Mucosa of stomach (tissue), 1 donor: ENCODE data around the gene FTO.

Experiments
- H3K27me3 ChIP-seq: one replicate; pipeline ENCODE4 v1.7.0; 2013; ENCODE audit warnings: mild to moderate bottlenecking, low read length; ENCODE audit not compliant: control insufficient read depth, insufficient read depth
- H3K36me3 ChIP-seq: one replicate; pipeline ENCODE4 v1.7.0; 2013; ENCODE audit warnings: low read length; ENCODE audit not compliant: control insufficient read depth, insufficient read depth
- H3K4me1 ChIP-seq: one replicate; pipeline ENCODE4 v1.7.0; 2013; ENCODE audit warnings: mild to moderate bottlenecking, low read length; ENCODE audit not compliant: control insufficient read depth, insufficient read depth
- H3K4me3 ChIP-seq: one replicate; pipeline ENCODE4 v1.7.0; 2013; ENCODE audit warnings: low read length
- H3K9ac ChIP-seq: one replicate; pipeline ENCODE4 v1.7.0; 2013; ENCODE audit warnings: mild to moderate bottlenecking, low read length, moderate library complexity
- H3K9me3 ChIP-seq: one replicate; pipeline ENCODE4 v1.7.0; 2013; ENCODE audit warnings: mild to moderate bottlenecking, low read length, moderate library complexity; ENCODE audit not compliant: control insufficient read depth
- donor health status: Pancreatic carcinoma.

The FTO gene

DNA sequence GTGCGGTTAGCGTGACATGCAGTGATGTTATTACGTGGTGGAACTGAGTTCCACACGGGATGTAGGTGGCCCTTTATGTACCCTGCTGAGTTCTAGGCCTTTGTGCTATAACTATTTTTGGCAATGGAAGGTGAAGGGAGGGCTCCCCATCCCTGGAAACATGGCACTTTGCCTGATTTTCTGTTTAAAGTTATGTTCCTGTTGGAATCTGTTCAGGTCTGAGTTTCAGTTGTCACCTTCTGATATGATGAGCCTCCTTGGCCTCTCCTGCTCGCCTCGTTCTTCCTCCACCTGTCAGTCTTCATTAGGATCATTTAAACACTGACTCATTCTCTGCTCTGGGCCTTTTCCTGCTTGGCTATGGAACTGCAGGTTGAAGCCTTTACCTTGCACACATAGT is 200.6 kb downstream of the FTO start:
- Histone ChIP-seq H3K9me3 (no peaks in the 10 kb centered on the region), H3K4me1 (peaks cover under 1% of the 10 kb centered on the region), H3K27me3 (no peaks in the 10 kb centered on the region)

DNA sequence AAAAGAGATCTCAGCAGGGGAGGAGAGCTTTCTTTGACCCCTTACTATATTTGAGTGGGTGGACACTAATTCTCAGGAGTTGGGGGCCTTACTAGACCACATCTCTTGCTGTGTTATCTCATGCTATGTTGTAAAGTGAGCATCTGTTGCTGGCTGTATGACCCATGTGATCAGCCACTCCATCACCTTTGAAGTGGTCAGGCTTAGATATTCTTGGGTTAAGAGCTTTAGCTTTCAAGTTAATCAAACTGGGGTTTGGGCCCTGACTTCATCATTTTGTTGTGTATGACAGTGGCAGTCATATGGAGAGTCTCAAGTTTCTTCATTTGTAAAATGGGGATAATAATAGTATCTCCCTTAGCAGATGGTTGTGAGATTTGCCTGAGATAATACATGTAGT is 201.1 kb downstream of the FTO start:
- H3K4me3 ChIP-seq = no peak overlapping the region
- H3K4me1 ChIP-seq = no peaks in the 10 kb centered on the region
- no peaks in the 10 kb centered on the region for H3K27me3 ChIP-seq
- H3K9ac ChIP-seq = no peak overlapping the region
- H3K9me3 ChIP-seq = no peaks in the 10 kb centered on the region
- H3K36me3 ChIP-seq = no peaks in the 10 kb centered on the region

More for the DNA sequence above, 200.6 kb downstream of the FTO start:
- Histone ChIP-seq H3K9ac (no peak overlapping the region), H3K36me3 (no peaks in the 10 kb centered on the region), H3K4me3 (no peak overlapping the region)

DNA sequence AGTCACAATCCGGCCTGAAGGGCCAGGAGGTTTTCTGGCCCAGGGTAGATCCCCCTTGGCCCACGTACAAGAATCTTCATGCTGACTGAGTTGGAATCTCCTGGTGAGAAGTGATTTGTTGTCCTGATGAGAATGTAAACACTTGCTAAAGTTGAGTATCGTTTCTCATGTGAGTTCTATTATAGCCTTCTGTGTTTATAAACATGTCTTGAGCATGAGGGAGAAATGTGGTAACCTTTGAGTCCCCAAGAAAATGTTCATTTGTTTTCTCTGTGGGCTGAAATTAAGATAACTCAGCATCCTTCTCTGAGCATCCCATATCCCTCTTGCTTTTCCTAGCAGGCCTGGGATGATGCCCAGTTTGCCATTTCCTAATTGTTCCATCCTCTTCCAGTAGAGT is 204.8 kb downstream of the FTO start:
- no peaks in the 10 kb centered on the region for H3K9me3 ChIP-seq
- no peaks in the 10 kb centered on the region for H3K36me3 ChIP-seq
- no peaks in the 10 kb centered on the region for H3K27me3 ChIP-seq
- H3K9ac ChIP-seq = no peak overlapping the region
- H3K4me3 ChIP-seq = no peak overlapping the region
- peaks cover 9% of the 10 kb centered on the region for H3K4me1 ChIP-seq

DNA sequence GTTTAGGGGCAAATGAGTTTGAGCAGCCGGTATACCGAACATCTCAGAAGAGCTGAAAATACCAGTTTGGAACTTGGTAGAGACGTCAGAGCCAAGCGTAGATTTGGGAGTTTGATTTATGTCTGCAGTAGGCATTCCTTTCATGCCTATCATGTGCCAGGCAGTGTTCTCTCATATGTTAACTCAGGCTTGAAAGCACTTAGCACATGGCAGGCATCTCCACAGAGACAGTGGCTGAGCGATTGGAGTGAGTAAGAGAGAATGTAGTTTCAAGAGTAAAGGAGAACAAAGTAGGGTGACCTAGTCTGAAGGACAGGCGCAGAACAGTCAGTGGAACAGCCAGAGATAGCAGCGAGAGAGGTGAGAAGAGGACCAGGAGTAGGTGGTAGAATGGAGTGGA is 207.0 kb downstream of the FTO start:
- Histone ChIP-seq H3K36me3 (no peaks in the 10 kb centered on the region), H3K9ac (no peak overlapping the region), H3K4me1 (peaks cover 9% of the 10 kb centered on the region), H3K27me3 (no peaks in the 10 kb centered on the region), H3K9me3 (no peaks in the 10 kb centered on the region), H3K4me3 (no peak overlapping the region)

DNA sequence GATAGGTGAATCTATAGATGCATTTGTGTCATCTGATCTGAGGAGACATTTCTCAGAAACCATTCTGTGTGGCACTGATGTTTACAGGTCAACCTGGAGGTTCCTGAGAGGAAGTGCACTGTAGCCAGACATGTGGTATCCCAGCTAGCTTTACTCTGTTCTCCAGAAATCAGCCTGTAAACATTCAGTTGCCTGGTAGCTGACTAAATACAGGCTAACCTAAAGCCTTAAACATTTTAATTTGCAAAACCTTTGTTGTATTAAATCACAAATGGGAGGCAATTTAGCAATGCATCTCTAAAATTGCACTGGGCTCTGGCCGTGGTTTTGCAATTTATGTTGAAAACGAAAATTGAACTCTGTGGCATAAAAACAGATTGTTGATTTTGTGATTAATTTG is 207.6 kb downstream of the FTO start:
- no peaks in the 10 kb centered on the region for H3K27me3 ChIP-seq
- H3K9ac ChIP-seq = no peak overlapping the region
- H3K36me3 ChIP-seq = no peaks in the 10 kb centered on the region
- H3K9me3 ChIP-seq = no peaks in the 10 kb centered on the region
- no peak overlapping the region for H3K4me3 ChIP-seq
- H3K4me1 ChIP-seq = peaks cover 9% of the 10 kb centered on the region

DNA sequence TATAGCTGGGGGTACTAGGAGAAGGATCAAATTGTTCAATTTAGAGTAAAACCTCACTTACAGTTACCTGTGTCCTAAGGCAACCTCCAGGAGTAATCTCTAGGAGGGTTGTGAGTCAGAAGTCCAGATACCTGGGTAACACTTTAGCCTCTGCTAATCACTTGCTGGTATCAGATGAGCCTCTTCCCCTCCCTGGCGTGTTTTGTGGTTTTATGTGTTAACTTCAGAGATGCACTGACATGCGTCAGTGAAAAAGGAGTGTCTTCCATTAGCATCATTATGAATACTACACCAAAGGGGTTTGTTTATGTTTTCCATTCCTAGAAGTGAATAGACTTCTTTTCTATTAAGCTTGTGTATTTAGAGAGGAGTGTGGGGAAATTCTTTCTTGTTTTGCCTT is 208.2 kb downstream of the FTO start:
- H3K36me3 ChIP-seq = no peaks in the 10 kb centered on the region

DNA sequence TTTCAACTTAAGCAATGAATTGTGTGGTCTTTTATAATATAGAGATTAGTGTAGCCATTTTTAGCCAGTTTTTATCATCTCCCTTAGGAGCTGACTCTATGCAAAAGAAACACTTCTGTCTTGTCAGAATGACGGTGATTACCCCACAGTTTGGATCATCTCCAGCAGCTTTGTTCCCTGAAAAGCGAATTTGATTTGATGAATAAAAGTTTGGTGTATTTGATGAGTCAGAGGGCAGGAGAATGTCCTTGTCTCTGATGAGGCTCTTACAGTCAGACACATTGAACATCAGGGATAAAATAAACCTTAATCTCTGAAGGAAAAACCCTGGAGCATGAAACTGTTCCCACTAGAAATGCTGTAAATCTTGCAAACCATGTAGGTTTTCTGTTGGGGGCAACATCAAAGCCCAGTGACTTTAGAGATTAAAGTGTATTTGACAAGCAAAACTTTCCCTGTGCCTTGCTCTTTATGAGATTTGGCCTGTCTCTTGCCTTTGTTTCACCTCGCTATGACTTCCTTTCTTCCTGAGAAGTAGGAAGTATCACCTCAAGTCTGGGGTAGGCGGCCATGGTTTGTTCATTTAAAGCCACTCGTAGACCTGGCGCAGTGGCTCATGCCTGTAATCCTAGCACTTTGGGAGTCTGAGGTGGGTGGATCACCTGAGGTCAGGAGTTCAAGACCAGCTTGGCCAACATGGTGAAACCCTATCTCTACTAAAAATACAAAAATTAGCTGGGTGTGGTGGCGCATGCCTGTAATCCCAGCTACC is 209.3 kb downstream of the FTO start:
- Histone ChIP-seq H3K36me3 (no peaks in the 10 kb centered on the region), H3K4me3 (no peak overlapping the region), H3K4me1 (peaks cover 9% of the 10 kb centered on the region), H3K27me3 (no peaks in the 10 kb centered on the region), H3K9ac (no peak overlapping the region), H3K9me3 (no peaks in the 10 kb centered on the region)

More for the DNA sequence above, 208.2 kb downstream of the FTO start:
- H3K4me3 ChIP-seq = no peak overlapping the region
- no peaks in the 10 kb centered on the region for H3K27me3 ChIP-seq
- H3K9ac ChIP-seq = no peak overlapping the region
- peaks cover 9% of the 10 kb centered on the region for H3K4me1 ChIP-seq
- H3K9me3 ChIP-seq = no peaks in the 10 kb centered on the region

DNA sequence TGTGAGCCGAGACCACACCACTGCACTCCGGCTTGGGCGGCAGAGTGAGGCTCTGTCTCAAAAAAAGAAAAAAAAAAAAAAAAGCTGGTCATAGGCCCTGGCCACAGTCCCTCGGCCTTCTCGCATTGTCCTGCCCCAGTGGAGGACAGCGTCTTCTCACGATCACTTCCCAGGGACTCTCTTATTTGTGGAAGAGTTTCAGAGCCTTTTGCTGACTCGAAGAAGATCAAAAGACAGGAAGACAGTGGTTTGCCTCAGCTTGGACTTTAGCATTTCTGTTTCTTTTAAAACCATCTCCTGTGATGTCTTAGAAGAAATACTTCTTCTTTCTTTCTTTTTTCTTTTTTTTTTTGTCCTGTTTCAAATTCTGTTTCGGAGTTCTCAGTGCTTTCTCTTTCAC is 210.0 kb downstream of the FTO start:
- no peak overlapping the region for H3K4me3 ChIP-seq
- H3K9ac ChIP-seq = no peak overlapping the region
- H3K9me3 ChIP-seq = no peaks in the 10 kb centered on the region
- H3K36me3 ChIP-seq = no peaks in the 10 kb centered on the region
- no peaks in the 10 kb centered on the region for H3K27me3 ChIP-seq
- H3K4me1 ChIP-seq = peaks cover 9% of the 10 kb centered on the region

DNA sequence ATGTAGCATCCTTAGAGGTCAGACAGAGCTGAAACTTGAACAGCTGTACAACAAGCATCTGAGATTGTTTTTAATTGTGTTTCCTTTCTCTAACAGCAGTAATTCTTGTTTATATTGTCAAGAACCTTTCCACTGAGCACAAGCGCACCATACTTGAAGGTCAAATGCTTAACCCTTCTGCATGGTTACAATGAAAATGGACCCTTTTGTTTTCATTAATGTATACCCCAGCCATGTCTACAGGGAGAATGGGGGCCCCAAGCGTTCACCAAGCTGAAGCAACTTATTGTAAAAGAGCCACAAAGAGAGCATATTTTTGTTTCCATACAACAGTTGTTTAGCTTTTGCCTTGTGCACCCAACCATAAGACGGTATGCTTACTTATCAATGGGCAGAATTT is 210.8 kb downstream of the FTO start:
- Histone ChIP-seq H3K36me3 (no peaks in the 10 kb centered on the region), H3K4me3 (no peak overlapping the region), H3K4me1 (peaks cover 9% of the 10 kb centered on the region), H3K27me3 (no peaks in the 10 kb centered on the region), H3K9me3 (no peaks in the 10 kb centered on the region), H3K9ac (no peak overlapping the region)

DNA sequence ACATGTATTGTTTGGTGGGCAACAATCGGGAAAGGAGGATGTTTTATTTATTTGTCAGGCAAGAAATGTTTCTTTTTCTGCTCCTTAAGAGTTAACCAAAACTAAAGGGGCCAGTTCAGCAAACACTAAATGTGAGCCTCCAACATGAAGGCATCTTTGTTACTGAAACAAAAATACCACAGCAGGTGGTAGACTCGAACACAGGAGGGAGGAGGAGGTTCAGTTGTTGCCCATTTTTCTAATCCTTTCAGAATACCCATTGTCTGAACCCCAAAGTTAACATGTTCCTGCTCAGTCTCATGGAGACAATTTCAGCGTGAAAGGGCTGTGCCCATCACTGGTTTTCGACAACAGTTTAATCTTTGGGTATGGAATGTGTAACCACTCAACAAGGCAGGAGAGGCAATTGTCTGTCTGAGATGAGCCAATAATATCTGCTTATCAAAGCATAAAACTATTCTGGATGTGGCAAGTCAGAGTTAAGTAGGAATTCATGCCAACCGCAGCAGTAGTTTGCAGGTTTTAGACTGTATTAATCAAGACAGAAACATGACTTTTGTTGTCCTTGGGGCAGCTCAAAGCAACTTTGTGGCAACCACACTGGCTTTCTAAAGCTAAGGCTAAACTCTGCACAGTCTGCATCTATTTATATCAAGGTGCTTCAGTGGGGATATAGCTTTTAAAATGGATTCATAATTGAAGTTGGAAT is 211.7 kb downstream of the FTO start:
- Histone ChIP-seq H3K4me1 (peaks cover 9% of the 10 kb centered on the region), H3K27me3 (no peaks in the 10 kb centered on the region), H3K9me3 (no peaks in the 10 kb centered on the region), H3K9ac (no peak overlapping the region), H3K36me3 (no peaks in the 10 kb centered on the region), H3K4me3 (no peak overlapping the region)

DNA sequence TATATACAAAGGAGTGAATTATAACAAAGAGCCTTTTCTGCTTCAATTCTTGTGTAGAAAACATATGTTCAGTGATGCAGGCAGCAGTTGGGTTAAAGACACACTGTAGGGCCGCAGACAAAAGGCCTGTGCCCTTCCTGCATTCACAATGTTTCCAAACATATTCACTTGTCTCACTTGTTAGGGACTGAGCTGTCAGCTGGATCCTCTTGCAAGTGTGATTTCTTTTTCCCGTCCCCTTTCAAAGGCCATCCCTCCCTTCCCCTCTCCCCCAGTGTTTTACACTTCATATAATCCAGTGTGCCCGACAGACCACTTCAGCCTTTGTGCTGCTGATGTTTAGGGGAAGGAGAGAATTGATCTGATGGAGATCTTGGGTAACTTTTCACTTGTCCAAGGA is 217.0 kb downstream of the FTO start:
- Histone ChIP-seq H3K9me3 (no peaks in the 10 kb centered on the region), H3K27me3 (no peaks in the 10 kb centered on the region), H3K4me3 (no peak overlapping the region), H3K36me3 (no peaks in the 10 kb centered on the region), H3K4me1 (no peaks in the 10 kb centered on the region), H3K9ac (no peak overlapping the region)

DNA sequence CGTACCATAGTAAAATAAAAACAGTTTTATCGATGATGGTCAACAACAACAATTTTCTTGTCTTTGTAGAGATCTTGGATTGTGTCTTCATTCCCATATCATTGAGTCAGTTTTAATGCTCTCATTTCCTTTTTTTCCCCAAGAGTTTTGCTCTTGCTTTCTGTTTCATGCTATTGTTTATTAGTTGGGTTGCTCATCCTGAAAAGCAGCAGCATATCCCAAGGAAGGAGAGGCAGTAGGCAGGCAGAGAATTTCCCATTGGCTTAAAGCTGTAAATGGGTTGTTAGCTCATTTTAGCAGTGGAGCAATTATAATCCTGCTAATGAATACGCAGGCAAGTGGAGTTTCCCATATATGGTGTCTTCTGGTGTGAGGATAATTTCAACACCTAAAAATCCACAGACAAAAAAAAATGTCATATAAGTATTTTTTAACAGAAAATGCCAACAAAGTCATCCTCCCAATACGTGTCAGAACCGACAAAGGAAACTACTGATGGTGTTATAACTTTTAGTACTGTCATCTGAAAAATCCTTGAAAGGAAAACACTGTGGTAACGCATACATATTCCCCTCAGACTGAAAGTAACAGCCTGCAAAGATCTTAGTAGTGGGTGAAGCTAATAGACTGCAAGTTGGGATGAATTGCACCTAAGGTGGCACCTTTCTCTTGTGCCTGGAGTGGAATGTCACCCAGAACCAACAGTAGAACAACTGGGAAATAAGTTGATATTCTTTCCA is 218.3 kb downstream of the FTO start:
- H3K9me3 ChIP-seq = no peaks in the 10 kb centered on the region
- H3K4me3 ChIP-seq = no peak overlapping the region
- H3K36me3 ChIP-seq = no peaks in the 10 kb centered on the region
- H3K27me3 ChIP-seq = no peaks in the 10 kb centered on the region
- H3K4me1 ChIP-seq = no peaks in the 10 kb centered on the region
- H3K9ac ChIP-seq = no peak overlapping the region
